Amygdala (tissue), 56 donors: Measurements from ENCODE around the gene SPEF2.
"Not testable (repeated sequence)": the region's sequence is repeated elsewhere in the genome, so short reads cannot be mapped to it uniquely, and the experiment has no call there.

Experiments
- DNase-seq, 56 donors: peaks; one replicate each; lab custom pipeline; 2025; lab: John Stamatoyannopoulos, UW

The SPEF2 gene

DNA sequence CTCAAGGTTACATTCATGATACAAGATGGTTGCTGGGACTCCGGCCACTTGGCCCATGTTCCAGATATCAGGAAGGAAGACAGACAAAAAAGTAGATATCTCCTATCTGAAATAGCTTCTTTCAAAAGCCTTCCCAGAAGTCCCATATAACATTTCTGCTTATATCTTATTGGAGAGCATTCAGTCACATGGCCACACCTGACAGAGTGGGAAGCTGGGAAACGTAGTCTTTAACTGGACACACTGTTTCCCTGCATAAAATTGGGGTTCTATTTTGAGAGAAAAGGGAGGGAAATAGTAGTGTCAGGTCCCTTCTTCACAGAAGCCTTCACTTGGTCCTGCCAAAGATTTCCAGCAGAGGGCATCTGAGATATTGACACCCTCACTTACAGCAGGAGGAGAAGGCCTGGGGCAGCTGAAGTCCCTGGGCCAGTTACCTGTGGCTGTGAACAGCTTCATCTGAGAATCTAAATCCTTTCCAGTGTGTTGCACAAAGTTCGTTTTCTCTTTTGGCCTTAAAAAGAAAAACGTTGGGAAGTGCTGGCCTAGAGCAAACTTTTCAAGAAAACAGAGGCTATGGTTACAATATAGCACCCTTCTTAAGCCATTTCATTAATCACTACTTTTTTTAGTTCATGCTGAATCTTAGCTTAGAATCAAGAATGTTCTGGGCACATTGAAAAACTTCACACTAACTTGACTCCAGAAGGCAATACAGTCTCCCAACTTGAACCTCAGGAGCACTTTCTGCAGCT, 33.5 kb downstream of the SPEF2 start:
- peak in 21 of 56 donors; percentile 2 to 54 (median 6) for DNase-seq

GRCh38 chr5:35656721-35657120, 39.1 kb downstream of the SPEF2 start:
- DNase-seq: peak in 1 of 56 donors; percentile 11

- DNase-seq: no peak
Observed at GRCh38 chr5:35657877-35658276, 40.2 kb downstream of the SPEF2 start.

DNA sequence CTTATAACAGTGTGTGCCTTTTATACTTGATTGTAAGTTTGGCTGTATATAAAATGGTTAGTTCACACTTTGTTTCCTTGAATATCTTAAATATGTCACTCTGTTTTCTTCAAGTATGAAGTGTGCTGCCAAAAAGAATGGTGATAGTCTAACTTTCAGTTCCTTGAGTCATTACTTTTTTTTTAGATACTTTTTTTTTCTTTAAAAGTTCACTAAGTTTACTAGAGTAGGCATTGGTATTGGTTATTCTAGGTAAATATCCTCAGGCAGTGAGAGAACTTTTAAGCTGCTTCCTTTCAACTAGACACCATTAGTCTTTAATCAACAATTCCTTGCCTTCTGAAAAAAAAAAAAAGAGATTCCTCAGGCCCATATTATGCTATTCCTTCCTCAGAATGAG, 41.9 kb downstream of the SPEF2 start:
- no peak for DNase-seq

GRCh38 chr5:35660451-35660850, 42.8 kb downstream of the SPEF2 start:
- DNase-seq: no peak

GRCh38 chr5:35664584-35664983, 46.9 kb downstream of the SPEF2 start:
- no peak for DNase-seq

DNA sequence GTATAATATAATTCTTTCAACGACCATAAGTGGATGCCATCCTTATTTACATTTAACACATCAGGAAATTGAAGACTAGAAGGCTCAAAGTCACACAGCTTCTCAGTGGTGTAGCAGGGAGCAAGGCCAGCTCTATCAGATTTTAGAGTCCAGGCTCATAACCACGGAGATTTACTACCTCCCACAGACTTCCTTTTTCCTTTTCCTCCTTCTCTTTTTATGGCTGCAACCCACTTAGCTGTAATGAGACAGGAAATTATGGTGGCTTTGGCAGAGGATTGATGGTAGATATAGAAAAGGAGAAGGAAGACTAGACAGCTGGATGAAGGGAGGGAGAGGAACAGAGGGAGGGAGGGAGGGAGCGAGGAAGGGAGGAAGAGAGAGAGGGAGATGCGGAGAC, 47.4 kb downstream of the SPEF2 start:
- DNase-seq: no peak

DNA sequence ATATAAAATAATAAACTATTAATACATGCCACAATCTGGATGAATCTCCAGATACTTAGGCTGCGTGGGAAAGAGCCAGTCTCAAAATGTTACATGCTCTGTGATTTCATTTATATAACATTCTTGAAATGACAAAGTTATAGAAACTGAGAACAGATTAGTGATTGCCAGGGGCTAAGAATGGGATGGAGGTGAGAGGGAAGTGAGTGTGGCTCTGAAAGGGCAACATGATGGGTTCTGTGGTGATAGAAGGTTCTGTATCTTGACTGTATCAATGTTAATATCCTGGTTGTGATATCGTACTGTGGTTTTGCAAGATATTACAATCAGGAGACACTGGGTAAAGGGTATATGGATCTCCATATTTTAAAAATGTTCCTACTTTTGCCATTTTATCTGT, 50.7 kb downstream of the SPEF2 start:
- DNase-seq: no peak

- DNase-seq: no peak
Observed at GRCh38 chr5:35668794-35669193, 51.1 kb downstream of the SPEF2 start.

GRCh38 chr5:35671541-35672295, 54.1 kb downstream of the SPEF2 start:
- no peak for DNase-seq

DNA sequence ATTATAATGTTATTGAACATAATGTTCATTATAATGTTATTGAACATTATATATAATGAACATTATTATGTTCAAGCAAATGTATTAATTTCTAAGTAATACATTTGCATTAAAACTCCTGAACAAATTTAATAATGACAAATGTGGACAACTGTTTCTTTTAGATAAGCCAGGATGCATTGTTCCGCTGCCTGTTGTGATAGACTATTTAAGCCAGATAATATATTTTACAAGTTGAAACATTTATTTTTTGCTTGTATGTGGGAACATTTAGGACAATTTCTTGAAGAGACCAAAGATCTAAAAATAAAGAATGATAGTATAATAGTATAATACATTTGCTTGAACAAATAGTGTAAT, 54.6 kb downstream of the SPEF2 start:
- not testable (repeated sequence) for DNase-seq

DNA sequence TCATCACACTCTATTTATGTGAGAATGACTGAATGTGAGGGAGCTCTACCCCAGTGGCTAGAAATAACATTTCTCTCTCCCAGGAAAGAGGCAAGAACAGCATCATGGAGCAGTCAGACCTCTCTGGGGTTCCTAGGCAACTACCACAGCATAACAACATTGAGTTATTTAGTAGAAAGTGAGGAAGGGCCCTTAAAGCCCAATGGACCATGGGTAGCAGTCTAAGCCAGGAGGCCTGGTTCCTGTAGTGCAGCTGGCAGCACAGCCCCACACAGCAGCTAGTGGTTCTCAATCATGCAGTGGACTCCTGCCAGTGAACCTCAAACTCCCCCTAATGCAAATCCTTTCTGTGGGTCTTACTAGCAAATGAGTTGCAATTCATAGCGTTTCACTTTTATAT, 55.3 kb downstream of the SPEF2 start:
- peak in 2 of 56 donors; percentile 7 to 8 for DNase-seq

DNA sequence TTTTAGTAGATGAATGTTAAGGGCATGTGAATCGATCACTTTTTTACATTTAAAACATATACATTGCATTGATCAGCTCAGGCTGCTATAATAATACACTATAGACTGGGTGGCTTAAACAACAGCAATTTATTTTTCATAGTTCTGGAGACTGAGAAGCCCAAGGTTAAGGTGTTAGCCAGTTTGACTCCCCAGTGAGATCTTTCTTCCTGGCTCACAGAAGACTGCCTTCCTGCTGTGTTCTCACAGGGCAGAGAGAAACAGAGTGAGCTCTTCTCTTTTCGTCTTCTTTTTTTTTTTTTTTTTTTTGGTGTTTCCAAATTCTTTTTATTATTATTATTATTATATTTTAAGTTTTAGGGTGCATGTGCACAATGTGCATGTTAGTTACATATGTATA, 56.4 kb downstream of the SPEF2 start:
- no peak for DNase-seq

GRCh38 chr5:35675392-35675791, 57.7 kb downstream of the SPEF2 start:
- no peak for DNase-seq

GRCh38 chr5:35677878-35678277, 60.2 kb downstream of the SPEF2 start:
- no peak for DNase-seq

- DNase-seq: no peak
Observed at GRCh38 chr5:35678661-35679060, 61.0 kb downstream of the SPEF2 start.

DNA sequence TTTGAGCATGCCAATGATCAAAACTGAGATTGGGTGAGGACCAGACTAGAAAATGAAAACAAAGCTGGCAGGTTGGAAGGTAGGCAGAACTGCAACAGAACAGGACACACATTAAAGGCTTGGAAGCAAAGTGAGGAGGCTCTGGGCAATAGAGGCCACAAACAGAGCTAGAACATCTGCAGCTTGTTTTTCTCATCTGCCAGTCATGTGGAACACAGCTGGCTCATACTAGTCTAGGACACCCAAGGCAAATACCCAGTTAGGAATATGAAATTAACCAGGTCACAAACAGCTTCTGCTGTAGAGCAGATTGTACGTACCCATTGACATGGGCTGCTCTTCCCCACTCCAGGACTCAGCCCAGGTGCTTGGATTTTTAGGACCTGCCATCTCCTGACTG, 61.7 kb downstream of the SPEF2 start:
- no peak for DNase-seq

GRCh38 chr5:35681911-35682310, 64.2 kb downstream of the SPEF2 start:
- no peak for DNase-seq

DNA sequence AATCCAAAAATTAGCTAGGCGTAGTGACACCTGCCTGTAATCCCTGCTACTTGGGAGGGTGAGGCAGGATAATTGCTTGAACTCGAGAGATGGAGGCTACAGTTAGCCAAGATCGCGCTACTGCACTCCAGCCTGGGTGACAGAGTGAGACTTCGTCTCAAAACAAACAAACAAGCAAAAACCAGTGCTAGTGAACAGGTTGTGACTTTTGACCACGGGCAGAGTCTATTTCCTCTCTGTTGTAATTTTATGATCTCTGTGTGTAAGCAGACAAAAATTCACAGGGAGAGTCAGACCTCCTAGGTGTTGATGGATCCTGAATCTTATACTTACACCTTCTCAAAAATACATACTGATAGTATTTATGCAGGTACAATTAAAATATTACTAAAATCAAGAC, 65.8 kb downstream of the SPEF2 start:
- no peak for DNase-seq

GRCh38 chr5:35685161-35685560, 67.5 kb downstream of the SPEF2 start:
- no peak for DNase-seq

DNA sequence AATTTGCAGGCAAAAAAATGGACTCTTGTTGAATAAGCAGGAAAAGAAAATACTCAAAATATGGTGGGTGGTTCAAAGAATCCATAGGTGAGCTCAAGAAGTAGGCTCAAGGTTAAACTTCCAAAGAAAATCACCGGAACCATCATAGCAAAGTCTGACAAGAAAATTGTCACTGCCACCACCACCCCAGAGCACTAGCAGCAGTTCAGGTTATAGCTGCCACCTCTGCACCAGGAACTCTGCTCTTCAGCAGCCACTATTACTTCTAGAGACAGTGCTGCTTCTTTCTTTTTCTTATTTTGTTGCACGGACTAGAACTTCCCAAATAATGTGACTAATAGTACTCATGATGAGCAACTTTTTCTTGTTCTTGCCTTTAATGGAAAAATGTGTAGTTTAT, 70.3 kb downstream of the SPEF2 start:
- no peak for DNase-seq

DNA sequence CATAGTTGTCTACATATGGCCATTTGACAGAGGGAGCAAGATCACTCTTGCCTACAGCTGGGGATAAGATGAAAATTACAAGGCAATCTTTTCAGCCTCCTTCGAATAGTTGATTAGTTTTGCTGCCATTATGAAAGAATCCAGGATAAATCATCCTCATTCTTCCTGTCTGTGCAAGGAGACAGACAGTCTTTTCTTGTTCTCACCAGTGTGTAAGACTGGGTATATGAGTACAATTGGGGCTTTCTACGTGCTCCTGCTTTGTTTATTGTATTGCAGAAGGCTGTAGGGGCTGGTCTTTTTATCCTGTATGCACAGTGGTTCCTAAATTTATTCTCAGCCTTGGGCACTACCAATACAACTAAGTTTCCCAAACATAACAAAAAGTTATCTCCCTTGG, 76.8 kb downstream of the SPEF2 start:
- DNase-seq: peak in 8 of 56 donors; percentile 1 to 64 (median 15)
